DMS53 treated with DMSO at 0.1 percent for 48 hours (cell line): Measurements from ENCODE around the gene CTAGE6.
"Not testable (repeated sequence)": the region's sequence is repeated elsewhere in the genome, so short reads cannot be mapped to it uniquely, and the experiment has no call there.

Experiments used
- DNase-seq: peaks from one replicate; lab custom pipeline; 2025; ENCODE audit not compliant: unreplicated experiment; lab: John Stamatoyannopoulos, UW

CTAGE6 gene, protein sequence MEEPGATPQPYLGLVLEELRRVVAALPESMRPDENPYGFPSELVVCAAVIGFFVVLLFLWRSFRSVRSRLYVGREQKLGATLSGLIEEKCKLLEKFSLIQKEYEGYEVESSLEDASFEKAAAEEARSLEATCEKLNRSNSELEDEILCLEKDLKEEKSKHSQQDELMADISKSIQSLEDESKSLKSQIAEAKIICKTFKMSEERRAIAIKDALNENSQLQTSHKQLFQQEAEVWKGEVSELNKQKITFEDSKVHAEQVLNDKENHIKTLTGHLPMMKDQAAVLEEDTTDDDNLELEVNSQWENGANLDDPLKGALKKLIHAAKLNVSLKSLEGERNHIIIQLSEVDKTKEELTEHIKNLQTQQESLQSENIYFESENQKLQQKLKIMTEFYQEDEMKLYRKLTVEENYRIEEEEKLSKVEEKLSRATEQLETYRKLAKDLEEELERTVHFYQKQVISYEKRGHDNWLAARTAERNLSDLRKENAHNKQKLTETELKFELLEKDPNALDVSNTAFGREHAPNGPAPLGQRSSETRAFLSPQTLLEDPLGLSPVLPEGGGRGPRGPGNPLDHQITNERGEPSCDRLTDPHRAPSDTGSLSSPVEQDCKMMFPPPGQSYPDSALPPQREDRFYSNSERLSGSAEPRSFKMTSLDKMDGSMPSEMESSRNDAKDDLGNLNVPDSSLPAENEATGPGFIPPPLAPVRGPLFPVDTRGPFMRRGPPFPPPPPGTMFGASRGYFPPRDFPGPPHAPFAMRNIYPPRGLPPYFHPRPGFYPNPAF

DNA sequence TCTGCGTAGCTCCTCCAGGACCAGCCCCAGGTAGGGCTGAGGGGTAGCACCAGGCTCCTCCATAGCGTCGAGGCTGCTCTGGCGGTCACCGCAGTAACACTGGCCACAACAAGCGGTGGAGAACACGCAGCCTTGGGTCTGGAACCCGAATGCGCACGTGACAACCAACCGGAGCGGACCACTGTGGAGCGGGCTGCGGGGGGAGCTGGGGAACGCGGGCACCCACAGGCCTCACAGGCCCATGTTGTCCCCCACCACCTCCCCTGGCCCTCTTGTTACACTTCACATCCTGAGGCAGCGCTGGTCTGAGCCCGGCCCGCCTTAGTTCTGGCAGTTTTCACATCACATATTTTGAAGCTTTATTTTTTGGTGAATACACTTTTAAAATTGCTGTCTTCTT is at the start of gene CTAGE6:
Gene CTAGE6 (minus strand): TSS at position 101 of the 400 bp plus-strand sequence. CDS start 38 bp downstream, at position 63.
- not testable (repeated sequence) for DNase-seq

DNA sequence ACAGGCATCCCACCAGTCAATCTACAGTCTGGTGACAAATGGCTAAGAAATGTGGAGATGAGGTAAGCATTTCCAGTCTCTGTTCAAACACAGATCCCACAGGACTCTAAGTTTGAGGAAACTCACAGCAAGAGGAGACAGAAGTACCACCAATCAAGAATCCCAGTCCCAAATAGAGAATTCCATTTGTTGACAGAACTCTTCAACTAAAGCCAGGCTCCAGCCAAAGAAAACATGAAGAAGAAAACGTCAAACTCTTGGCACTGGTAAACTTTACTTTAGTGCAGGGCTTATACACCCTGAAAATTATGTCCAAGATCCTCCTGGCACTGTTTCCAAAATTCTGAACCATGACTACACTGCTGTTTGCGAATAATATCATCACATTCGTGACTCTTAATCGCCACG is 49.2 kb upstream of the CTAGE6 start:
- not testable (repeated sequence) for DNase-seq

DNA sequence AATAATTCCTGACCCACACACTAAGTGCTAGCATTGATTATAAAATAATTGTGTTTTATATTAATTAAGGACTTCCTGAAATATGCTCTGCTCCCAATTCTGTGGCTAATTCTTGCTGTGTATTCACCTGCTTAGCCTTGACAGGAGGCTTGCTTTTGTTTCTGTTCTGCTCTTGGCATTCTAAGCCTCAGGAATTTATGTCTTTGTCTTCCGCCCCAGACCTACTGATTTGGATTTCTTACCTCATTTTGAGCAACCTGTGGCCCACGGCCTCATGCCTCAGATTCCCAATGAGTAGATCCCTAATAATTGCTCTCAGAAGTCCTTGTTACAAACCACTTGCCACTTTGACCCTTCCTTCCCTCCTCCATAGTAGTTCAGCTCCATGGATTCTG is 40.4 kb upstream of the CTAGE6 start:
- DNase-seq, result not testable (repeated sequence)

DNA sequence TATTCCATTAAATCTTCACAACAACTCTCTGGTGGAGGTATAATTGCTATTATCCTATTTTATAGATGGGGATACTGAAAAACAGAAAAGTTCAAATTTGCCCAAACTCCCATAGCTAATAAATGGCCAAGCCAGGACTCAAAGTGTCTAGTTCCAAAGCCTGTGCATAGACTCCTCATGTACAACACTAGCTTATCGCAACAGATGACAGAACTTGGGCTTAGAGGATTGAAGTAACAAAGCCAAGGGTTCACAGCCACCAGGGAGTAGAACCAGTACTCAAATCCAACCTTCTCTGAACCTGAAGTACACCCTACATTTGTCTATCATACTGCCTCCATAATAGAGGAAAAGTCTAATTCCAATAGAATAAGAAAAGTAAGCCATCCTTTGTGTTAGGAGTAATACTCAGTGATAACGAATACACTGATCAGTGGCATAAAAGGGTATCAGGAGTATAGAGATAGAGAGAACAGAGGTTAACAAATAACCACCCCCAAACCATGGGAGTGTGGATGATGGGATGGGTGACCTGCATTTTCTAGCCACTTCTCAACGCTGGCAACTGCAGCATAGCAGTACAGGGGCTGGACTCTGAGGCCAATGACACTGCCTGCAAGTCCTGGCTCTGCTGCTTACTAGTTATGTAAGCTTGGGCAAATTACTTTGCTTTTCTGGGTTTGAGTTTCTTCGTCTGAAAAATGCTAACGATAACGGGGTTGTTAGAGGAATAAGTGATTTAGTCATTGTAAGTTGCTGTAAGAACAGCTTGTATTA is 39.8 kb upstream of the CTAGE6 start:
- DNase-seq, result not testable (repeated sequence)

DNA sequence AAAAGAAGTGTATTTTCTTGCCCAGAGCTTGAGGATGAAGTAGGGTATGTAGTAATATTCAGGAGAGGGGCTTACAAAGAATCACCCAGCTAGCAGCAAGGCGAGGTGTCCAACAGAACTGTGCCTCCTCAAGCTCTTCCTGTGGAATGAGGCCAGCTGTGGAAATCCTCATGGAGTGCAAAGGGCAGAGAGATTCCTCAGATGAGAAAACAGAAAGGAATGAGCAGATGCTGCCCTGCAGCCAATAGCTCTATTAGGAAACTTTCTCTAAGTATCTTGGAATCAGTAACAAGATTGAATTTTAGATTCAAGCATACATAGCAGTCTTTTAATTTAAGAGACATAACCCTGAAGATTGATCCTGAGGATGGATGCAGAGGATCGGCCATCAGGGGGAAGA is 38.2 kb upstream of the CTAGE6 start:
- not testable (repeated sequence) for DNase-seq

DNA sequence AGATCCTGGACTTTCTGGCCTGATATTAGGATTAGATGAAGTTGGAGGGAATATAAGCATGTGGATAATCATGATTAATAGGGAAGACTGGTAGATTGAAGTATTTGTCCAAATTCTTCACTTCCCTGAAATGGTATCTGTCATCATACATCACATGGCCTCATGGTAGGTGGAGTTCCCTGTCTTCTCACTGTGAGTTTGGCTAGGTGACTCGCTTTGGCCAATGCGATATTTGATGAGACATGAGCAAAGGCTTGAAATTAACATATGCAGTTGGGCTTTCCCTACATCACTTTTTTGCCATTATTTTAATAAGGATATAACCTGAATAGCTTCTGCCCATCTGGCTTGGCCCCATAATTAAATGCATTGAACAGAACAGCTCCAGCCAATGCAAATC is 35.1 kb upstream of the CTAGE6 start:
- DNase-seq, result not testable (repeated sequence)

DNA sequence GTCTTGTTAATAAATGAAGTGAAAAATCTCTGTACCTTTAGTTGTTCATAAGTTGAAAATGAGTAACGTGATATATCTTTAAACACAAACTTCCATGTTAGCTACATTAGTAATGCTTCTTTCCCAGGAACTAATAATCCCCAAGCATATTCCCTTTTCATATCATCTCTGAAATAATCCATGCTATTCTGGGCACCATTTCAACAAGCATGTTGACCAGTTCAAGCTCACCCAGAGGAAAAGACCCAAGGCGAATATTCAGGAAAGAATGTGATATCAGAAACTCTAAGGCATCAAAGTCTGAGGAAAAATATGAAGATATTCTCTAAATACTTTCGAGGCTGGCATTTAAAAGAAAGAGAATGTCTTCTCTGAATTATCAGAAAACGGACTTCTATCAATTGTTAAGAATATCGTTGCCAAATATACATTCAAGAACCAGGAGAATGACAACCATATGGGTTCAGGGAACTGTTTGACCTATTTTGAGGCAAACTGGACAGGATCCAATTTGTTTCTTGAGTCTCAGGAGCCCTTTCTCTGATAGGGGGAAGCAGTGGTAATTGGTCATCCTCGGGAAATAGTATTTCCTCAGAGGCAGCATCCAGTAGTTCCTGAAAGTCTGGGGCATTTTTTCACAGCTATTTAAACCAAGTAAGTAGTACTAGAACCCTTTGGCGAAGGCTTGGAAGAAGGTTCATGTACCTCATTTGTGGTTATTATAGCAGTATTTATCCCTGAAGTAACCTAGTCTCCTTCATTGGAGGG is 28.1 kb upstream of the CTAGE6 start:
- not testable (repeated sequence) for DNase-seq

DNA sequence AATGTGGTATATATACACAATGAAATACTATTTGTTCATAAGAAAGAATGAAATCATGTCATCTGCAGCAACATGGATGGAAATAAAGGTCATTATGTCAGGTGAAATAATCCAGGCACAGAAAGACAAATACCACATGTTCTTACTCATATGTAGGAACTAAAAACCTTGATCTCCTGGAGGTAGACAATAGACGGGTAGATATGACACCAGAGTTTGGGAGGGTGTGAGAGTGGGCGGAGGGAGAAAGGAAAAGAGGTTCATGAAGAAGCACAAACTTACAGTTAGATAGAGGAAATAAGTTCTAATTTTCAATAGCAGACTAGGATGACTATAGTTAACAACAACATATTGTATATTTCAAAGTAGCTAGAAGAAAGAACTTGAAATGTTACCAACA is 22.1 kb upstream of the CTAGE6 start:
- DNase-seq, result not testable (repeated sequence)

DNA sequence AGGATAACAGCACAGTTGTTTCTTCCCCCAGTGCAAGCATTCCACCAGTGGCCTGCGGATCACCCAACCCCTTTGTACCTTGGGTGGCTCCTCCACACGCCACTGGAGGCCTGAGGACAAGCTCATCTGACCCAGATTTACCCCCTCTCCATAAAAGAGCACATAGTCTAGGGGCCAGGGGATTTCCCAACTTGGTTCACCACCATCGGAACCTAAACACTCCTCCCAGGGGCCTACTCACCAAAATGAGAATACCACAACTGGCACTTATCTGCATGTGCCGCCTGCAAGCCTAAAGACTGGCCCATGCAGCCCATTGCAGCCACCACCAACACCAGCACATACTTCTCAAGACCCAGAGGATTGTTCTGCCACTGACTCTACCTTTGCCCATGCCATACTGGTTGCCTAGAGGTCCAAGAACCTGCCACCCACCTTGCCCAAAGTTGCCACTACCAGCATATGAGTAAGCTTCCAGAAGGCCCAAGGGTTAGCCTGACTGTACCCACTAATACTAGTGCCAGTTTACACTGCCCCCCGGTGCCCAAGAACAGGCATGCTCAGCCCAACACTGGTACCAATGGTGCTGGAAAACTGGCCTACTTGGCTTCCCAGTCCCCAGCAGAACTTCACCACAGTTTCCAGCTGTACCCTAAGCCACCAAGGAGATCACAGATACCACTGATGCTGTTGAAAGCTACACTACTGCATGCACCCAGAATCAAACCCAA is 15.4 kb upstream of the CTAGE6 start:
- not testable (repeated sequence) for DNase-seq

DNA sequence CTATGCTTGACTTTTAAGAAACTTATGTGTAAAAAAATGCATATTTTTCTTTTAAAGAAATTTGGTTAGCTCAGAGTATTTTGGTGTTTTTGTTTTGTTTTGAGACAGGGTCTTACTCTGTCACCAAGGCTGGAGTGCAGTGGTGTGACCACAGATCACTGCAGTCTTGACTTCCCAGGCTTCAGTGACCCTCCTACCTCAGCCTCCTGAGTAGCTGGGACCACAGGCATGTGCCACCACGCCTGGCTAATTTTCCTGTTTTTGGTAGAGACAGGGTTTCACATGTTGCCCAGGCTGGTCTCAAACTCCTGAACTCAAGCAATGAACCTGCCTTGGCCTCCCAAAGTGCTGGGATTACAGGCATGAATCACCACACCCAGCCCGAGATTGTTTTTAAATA is 10.0 kb upstream of the CTAGE6 start:
- DNase-seq, result not testable (repeated sequence)

DNA sequence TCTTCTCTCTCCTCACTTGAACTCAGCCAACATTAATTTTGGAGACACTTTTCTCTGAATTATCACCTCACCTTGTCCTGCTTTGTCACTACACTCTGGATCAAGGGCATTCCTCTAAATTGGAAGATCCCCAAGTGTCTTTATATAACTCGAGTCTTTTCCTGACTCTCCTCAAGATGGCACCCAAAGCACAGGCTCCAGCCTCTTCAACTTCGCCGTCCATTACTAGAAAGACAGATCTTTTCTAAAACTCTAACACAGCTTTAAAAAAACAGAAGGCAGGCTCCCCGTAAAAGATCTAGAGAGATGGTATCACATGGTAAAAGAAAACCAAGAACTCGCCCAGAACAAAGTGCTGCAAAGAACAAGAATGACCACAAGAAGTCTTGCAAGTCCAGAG is 8.2 kb upstream of the CTAGE6 start:
- DNase-seq, result not testable (repeated sequence)

DNA sequence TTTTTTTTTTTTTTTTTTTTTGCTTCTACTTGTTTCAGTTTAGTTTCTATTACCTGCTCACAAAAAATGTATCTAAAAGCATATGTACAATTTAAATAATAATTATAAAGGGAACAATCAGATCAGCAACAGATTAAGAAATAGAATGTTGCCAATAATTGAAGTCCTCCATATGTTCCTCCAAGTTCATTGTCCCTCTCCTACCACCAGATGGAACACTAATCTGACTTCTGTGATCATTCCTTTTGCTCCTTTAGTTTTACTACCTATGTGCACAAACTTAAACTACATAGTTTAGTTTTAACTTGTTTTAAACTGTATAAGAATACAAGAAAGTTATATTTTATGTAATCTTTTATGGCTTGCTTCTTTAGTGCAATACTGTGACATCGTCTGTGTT is 5.6 kb upstream of the CTAGE6 start:
- DNase-seq, result not testable (repeated sequence)

DNA sequence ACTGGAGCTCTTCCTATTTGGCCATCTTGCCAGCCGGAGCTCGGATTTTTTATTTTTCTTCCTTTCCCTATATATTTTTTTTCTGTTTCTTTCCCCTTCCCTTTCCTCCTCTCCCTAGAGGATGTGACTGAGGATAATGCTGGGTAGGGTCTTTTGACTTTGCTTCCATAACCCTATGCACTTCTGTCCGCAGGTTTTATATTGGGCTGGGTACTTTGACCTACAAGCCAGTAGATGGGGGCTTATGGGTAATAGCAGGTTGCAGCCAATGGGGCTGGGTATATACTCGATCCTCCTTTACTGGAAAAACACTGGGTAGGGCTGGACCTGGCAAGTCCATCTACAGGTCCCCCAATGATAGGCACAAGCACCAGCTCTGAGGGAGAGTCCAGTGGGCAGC is 12.2 kb downstream of the CTAGE6 start:
- not testable (repeated sequence) for DNase-seq

DNA sequence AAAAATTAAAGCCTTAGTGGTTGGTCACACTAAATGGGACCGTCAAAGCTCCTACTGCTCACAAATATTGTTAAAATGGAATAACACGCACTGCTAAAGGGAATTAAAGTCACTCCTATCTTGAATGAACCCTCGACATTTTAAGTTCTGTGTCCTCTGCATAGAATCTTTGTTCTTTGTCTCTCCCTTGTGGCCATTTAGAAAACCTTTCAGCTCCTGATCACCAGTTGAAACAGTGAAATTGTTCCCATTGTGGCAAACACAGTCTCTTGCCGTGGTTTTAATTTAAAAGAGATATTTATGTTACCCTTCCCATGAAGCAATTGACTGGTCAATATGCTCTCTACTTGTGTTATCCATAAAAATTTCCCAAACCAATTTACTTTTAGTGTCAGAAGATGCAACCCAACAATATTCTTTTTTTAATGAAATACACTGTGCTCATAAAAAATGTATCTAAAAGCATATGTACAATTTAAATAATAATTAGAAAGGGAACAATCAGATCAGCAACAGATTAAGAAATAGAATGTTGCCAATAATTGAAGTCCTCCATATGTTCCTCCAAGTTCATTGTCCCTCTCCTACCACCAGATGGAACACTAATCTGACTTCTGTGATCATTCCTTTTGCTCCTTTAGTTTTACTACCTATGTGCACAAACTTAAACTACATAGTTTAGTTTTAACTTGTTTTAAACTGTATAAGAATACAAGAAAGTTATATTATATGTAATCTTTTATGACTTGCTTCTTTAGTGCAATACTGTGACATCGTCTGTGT is 20.3 kb downstream of the CTAGE6 start:
- DNase-seq, result peak; percentile 74

DNA sequence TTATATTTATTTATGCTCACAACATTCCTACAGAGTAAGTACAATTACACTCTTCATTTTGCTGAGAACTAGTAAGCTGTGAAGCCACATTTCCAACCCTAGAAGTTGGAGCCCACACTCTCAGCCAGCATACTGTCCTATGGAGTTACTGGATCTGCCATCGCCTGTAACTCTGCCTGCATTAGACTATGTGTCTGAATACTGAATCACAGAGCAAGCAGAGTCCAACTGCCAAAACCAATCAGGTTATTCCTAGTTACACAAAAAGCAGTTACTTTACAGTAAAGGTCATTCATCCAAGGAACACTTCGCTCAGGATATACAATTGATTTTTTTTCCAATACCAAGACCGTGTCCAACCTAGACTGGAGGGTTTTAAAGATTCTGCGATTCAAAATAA is 21.5 kb downstream of the CTAGE6 start:
- DNase-seq, result no peak

DNA sequence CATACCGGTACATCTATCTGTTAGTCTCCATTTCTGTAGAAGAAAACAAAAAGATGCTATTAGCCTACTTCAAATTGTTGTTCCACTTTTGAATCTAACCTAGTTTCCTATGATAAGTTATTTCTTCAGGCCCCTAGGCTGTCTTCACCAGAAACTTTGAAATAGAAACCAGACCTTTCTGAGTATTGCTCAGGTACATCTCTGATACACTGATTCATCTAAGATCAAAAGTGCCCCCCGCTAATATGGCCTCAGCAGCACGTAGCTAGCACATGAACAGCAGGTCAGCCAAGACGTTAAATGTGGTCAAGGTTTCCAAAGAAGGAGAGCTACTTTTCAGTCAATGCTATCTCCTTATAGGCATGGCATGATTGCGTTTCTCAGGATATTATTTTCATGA is 23.6 kb downstream of the CTAGE6 start:
- DNase-seq, result no peak

DNA sequence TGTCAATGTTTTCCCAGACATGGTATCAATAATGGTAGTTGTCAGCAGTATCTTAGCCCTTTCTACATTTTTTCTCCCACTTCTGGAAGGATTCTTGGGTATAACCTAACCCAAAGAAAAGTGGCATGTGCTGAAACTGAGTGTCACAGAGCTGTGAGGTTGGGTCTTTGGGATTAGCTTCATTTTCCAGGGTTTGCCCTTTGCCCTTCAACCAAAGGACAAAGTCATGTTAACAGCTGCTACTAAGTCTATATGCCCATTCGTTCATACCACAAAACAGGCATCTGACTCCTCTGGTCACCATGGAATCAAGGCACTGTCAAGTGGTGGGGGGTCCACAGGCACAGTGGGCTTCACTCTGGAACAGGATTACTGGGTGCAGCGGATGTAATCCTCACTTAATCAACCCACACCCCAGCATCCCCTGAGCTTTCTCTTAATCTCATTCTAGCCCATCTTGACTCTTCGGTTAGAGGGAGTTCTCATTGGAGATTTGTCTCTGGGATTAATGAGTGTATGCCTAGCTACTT is 29.1 kb downstream of the CTAGE6 start:
- no peak for DNase-seq

DNA sequence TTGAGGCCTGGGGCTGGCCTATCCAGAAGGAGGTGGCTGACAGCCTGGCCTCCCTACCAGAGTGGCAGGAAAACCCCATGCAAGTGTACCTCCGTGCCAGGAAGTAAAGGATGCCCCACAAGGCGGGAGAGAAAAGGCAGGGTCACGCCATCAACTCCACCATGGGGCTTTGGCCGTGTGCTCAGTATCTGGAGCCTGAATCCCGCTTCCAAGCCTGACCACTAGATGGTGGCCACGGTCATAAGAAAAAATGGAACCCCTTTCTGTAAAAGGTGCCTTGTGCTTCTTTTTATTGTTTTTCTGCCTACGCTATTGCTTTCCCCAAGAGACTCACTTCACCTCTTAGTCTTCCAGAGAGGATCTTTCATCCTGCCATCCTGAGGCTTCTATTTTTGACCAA is 29.9 kb downstream of the CTAGE6 start:
- not testable (repeated sequence) for DNase-seq

DNA sequence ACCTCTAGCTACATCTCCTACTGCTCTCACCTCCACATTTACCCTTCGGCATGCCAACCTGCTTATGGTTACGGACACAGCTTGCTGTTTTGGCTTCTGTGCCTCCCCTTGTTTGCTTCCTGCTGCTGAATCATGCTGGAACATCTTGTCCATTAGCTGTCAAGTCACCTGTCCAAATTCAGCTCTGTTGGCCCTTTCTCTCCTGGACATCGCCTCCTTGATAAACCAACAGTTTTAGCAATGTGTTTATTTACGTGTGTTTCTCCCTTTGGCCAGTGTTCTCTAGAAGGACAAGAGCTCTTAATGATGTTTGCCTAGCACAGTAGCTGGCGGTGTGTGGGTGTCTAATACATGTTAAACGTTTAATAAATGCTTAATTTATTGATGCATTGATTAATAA is 31.4 kb downstream of the CTAGE6 start:
- not testable (repeated sequence) for DNase-seq
